ENCODE measurements around the gene MOSPD3. TPM values are rescaled to one million over a fixed set of nuclear protein-coding genes. Genes with fewer than 3 reads are reported as not detected.
"Not testable (repeated sequence)": the region's sequence is repeated elsewhere in the genome, so short reads cannot be mapped to it uniquely, and the experiment has no call there.

MOSPD3 gene, protein sequence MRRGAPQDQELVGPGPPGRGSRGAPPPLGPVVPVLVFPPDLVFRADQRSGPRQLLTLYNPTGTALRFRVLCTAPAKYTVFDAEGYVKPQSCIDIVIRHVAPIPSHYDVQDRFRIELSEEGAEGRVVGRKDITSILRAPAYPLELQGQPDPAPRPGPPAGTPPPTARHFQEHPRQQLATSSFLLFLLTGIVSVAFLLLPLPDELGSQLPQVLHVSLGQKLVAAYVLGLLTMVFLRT
- 19.5 TPM for total RNA-seq
- long read RNA-seq, transcript MOSPD3-203 (5 exons, 1,191 nt): major isoform, 25 of 40 reads
- long read RNA-seq, transcript MOSPD3-201 (6 exons, 1,053 nt): minor isoform, 7 of 40 reads
- long read RNA-seq, partial matches to known transcripts: 1 of 40 reads
- long read RNA-seq, other reads (novel, unspliced or antisense): 4 of 40 reads

DNA sequence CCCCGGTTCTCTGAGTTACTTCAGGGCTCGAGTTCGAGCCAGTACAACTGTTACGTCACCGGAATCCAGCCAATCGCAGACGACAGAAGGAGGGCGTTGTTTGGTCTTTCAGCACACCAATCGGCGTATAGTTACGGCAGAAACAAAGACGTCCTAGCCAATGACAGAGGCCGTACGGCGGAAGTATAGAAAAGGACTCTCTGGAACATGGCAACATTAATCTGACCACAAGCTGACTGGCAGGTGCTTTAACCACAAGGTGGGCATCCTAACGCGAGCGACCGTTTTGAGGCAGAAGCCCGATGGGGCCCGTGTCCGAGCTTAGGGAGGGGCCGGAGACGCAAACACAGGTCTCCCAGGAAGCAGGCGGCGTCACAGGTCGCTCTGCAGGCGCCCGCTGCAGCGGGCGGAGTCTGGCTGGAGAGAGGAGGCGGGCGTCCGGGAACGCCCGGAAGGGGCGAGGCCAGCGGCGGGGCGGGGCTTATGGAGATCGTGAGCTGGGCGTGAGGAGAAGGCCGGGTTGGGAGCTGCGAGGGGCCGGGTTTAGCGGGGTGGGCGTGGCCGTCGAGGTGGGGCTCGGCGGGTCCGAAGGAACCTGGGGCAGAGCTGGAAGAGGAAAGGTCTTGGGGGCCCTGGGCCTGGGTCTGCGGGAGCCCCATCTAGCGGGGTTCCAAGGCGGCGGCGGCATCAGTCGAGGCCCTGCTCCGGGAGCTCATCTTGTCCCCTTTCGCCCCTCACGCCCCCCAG, at the start of gene MOSPD3:
MOSPD3 (plus strand) TSS at position 558 of the 747 bp plus-strand sequence. CDS start 252 bp downstream, outside the sequence.
- Histone ChIP-seq H3K36me3 (peaks cover 9% of the 10 kb centered on the region), H3K9me3 (no peaks in the 10 kb centered on the region), H3K27ac (peak within 1 kb of the TSS; percentile 96), H3K4me3 (peak within 1 kb of the TSS; percentile 84), H3K27me3 (ENCODE audit: low read depth) (no peaks in the 10 kb centered on the region), H3K4me1 (peaks cover 12% of the 10 kb centered on the region)
- ATAC-seq (peak; percentile 98 to 99), DNase-seq (peak; percentile 98)
- TF ChIP-seq, protein P1, sequence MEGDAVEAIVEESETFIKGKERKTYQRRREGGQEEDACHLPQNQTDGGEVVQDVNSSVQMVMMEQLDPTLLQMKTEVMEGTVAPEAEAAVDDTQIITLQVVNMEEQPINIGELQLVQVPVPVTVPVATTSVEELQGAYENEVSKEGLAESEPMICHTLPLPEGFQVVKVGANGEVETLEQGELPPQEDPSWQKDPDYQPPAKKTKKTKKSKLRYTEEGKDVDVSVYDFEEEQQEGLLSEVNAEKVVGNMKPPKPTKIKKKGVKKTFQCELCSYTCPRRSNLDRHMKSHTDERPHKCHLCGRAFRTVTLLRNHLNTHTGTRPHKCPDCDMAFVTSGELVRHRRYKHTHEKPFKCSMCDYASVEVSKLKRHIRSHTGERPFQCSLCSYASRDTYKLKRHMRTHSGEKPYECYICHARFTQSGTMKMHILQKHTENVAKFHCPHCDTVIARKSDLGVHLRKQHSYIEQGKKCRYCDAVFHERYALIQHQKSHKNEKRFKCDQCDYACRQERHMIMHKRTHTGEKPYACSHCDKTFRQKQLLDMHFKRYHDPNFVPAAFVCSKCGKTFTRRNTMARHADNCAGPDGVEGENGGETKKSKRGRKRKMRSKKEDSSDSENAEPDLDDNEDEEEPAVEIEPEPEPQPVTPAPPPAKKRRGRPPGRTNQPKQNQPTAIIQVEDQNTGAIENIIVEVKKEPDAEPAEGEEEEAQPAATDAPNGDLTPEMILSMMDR (IDR thresholded peaks at IDR 0.05): no peak
- intact Hi-C loops (cut with DNase I): no loop called here

DNA sequence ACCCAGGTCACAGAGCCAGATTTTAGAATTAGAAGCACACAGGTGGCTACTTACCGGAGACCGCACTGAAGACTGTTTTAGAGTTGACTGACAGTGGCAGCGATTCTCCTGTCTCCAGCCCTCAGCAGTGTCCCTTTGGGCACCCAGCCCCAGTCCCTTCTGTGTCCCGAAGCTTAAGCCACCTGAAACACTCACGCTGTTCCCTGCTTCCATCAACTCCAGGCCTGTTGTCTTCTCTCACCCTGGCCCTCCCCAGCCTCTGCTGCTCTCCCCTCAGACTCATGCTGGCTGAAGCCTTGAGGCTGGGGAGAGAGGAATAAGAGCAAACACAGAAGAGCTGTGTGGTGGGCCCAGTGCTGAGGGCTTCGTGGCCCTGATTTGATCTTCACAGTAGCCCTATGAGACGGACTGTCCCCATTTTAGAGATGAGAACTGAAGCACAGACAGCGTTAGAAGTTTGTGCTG, 49.2 kb upstream of the MOSPD3 start:
- H3K4me1 ChIP-seq: peaks cover 14% of the 10 kb centered on the region
- TF ChIP-seq, protein P1 (IDR thresholded peaks at IDR 0.05): no peak
- H3K9me3 ChIP-seq: no peaks in the 10 kb centered on the region
- H3K27ac ChIP-seq: no peak overlapping the region
- intact Hi-C loops (cut with DNase I): loop anchor here (10.0 kb wide), 1 partner anchor 132 kb away; the partner anchor contains the start of gene GIGYF1
- no peaks in the 10 kb centered on the region for H3K27me3 ChIP-seq (ENCODE audit: low read depth)
- H3K36me3 ChIP-seq: peaks cover 35% of the 10 kb centered on the region
- DNase-seq (no peak), ATAC-seq (no peak)
- H3K4me3 ChIP-seq: no peak overlapping the region

DNA sequence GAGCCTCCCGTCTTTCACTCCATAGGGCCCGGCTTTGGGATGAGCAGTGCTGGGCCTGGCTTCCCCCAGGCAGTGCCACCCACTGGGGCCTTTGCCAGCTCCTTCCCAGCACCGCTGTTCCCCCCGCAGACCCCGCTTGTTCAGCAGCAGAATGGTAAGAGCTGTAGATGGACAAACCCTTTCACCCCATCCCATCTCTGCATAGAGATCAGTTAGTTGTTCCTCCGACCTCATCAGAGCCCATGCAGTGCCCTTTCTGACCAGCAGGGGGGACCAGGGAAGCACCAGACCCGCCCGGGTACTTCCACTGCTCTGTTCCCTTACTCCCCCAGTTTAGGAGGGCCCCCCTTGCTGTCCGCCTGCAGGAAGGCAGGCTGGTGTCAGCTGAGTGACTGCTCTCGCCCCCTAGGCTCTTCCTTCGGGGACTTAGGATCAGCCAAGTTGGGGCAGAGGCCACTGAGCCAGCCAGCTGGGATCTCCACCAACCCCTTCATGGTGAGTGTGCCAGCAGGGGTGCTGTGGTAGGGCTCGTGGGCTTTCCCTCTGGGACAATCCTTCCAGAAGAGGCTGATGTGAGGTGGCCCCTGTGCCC, 48.4 kb upstream of the MOSPD3 start:
- Histone ChIP-seq H3K4me1 (peaks cover 14% of the 10 kb centered on the region), H3K27ac (no peak overlapping the region), H3K4me3 (no peak overlapping the region), H3K9me3 (no peaks in the 10 kb centered on the region), H3K27me3 (ENCODE audit: low read depth) (no peaks in the 10 kb centered on the region), H3K36me3 (peaks cover 35% of the 10 kb centered on the region)
- DNase-seq (peak; percentile 87), ATAC-seq (peak; percentile 75 to 76)
- intact Hi-C loops (cut with DNase I): loop anchor here (10.0 kb wide), 1 partner anchor 131 kb away; the partner anchor contains the start of gene GIGYF1
- TF ChIP-seq, protein P1 (IDR thresholded peaks at IDR 0.05): peak; percentile 96

DNA sequence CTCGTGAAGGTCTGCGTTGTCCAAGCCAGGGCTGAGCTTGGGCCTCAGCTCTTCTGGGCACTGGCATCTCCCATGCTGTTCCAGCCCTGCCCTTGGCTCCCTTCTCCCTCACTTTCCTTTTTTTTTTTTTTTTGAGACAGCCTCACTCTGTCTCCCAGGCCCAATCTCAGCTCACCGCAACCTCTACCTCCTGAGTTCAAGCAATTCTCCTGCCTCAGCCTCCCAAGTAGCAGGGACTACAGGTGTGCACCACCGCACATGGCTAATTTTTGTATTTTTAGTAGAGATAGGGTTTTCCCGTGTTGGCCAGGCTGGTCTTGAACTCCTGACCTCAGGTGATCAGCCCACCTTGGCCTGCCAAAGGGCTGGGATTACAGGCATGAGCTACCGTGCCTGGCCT, 47.9 kb upstream of the MOSPD3 start:
- H3K27ac ChIP-seq; H3K27me3 ChIP-seq (ENCODE audit: low read depth); DNase-seq; H3K9me3 ChIP-seq; ATAC-seq; H3K4me3 ChIP-seq: not testable (repeated sequence)
- H3K4me1 ChIP-seq: peaks cover 14% of the 10 kb centered on the region
- H3K36me3 ChIP-seq: peaks cover 35% of the 10 kb centered on the region
- intact Hi-C loops (cut with DNase I): loop anchor here (10.0 kb wide), 1 partner anchor 130 kb away; the partner anchor contains the start of gene GIGYF1

GRCh38 chr7:100565133-100565571, 47.2 kb upstream of the MOSPD3 start:
- TF ChIP-seq, protein P1 (IDR thresholded peaks at IDR 0.05): no peak
- no peak for DNase-seq
- intact Hi-C loops (cut with DNase I): loop anchor here (10.0 kb wide), 1 partner anchor 130 kb away; the partner anchor contains the start of gene GIGYF1
- H3K4me1 ChIP-seq: peaks cover 15% of the 10 kb centered on the region
- peaks cover 35% of the 10 kb centered on the region for H3K36me3 ChIP-seq
- H3K4me3 ChIP-seq: no peak overlapping the region
- H3K9me3 ChIP-seq: no peaks in the 10 kb centered on the region
- no peak for ATAC-seq
- no peaks in the 10 kb centered on the region for H3K27me3 ChIP-seq (ENCODE audit: low read depth)
- H3K27ac ChIP-seq: no peak overlapping the region

Data from lower lobe of right lung (tissue), 2 donors.